IMR-90 (cell line): ENCODE measurements around the gene CFAP221. TPM values are rescaled to one million over a fixed set of nuclear protein-coding genes. Genes with fewer than 3 reads are reported as not detected.

ENCODE experiments used
- ATAC-seq: fragments of 200-7000 bp; cut with Tn5 transposase; 2 replicates; pipeline ENCODE4 v1.9.1; 2020; ENCODE audit warnings: low read depth, mild to moderate bottlenecking, moderate library complexity
- BruUV-seq: library from RNA; stranded (reverse); fragments of 400-500 nt; replicated peaks from 2 replicates; lab custom pipeline; 2021; lab: Mats Ljungman, UMichigan
- CTCF ChIA-PET: fragments of 300-600 bp; formaldehyde crosslinking; extraction: SDS; loops from one replicate; lab custom pipeline; 2021; ENCODE audit warnings: antibody characterized with exemption; lab: Yijun Ruan, JAX
- POLR2A ChIA-PET: fragments of 300-600 bp; sonication (Branson Sonifier 250); formaldehyde crosslinking; loops from one replicate; lab custom pipeline; 2022; ENCODE audit warnings: antibody characterized with exemption; ENCODE audit not compliant: unreplicated experiment; lab: Charles Lee
- DNase-seq: peaks from one replicate; pipeline ENCODE4 v3.0.0; 2013
- H2AFZ ChIP-seq: replicated peaks from 2 replicates; pipeline ENCODE3; 2013; ENCODE audit warnings: low read length, mild to moderate bottlenecking; ENCODE audit not compliant: poor library complexity
- H2AK5ac ChIP-seq: 2 replicates; pipeline ENCODE4 v1.6.1; 2013; ENCODE audit warnings: low read depth, low read length, inconsistent platforms
- H2AK9ac ChIP-seq: replicated peaks from 2 replicates; pipeline ENCODE3; 2013; ENCODE audit warnings: mild to moderate bottlenecking, low read depth, low read length, moderate library complexity; ENCODE audit not compliant: poor library complexity
- H2BK120ac ChIP-seq: 2 replicates; pipeline ENCODE4 v1.6.1; 2013; ENCODE audit warnings: low read depth, low read length, inconsistent platforms
- H2BK15ac ChIP-seq: 3 replicates; pipeline ENCODE4 v1.6.1; 2013; ENCODE audit warnings: low read depth, low read length, inconsistent platforms
- H2BK20ac ChIP-seq: 2 replicates; pipeline ENCODE4 v1.6.1; 2013; ENCODE audit warnings: low read depth, mild to moderate bottlenecking, inconsistent platforms, low read length, moderate library complexity
- H2BK5ac ChIP-seq: 2 replicates; pipeline ENCODE4 v1.6.1; 2013; ENCODE audit warnings: mild to moderate bottlenecking, low read depth, low read length, inconsistent platforms; ENCODE audit not compliant: poor library complexity, severe bottlenecking
- H3K14ac ChIP-seq: replicated peaks from 2 replicates; pipeline ENCODE4 v1.6.1; 2013; ENCODE audit warnings: low read depth, low read length, inconsistent platforms
- H3K18ac ChIP-seq: 2 replicates; pipeline ENCODE4 v1.6.1; 2013; ENCODE audit warnings: low read depth, low read length, control low read depth
- H3K23ac ChIP-seq: 2 replicates; pipeline ENCODE4 v1.6.1; 2013; ENCODE audit warnings: low read depth, low read length, inconsistent platforms
- H3K27ac ChIP-seq: 2 replicates; pipeline ENCODE4 v1.5.1; 2013; ENCODE audit warnings: mild to moderate bottlenecking, control low read depth, low read length; ENCODE audit not compliant: insufficient read depth
- H3K27me3 ChIP-seq: 2 replicates; pipeline ENCODE4 v1.6.1; 2013; ENCODE audit warnings: low read length; ENCODE audit not compliant: control insufficient read depth, insufficient read depth
- H3K36me3 ChIP-seq: 2 replicates; pipeline ENCODE4 v1.6.1; 2013; ENCODE audit warnings: low read length, mixed read lengths; ENCODE audit not compliant: control insufficient read depth, insufficient read depth
- H3K4ac ChIP-seq: 2 replicates; pipeline ENCODE4 v1.6.1; 2013; ENCODE audit warnings: low read depth, low read length, inconsistent platforms
- H3K4me1 ChIP-seq: 2 replicates; pipeline ENCODE4 v1.6.1; 2013; ENCODE audit warnings: low read length, mixed read lengths; ENCODE audit not compliant: control insufficient read depth, insufficient read depth
- H3K4me2 ChIP-seq: 2 replicates; pipeline ENCODE4 v1.6.1; 2013; ENCODE audit warnings: low read depth, mild to moderate bottlenecking, control low read depth, low read length, moderate library complexity
- H3K4me3 ChIP-seq: 2 replicates; pipeline ENCODE4 v1.5.1; 2013; ENCODE audit warnings: low read depth, mild to moderate bottlenecking, control low read depth, low read length, moderate library complexity; ENCODE audit not compliant: insufficient read depth
- H3K56ac ChIP-seq: 2 replicates; pipeline ENCODE4 v1.6.1; 2013; ENCODE audit warnings: low read length, inconsistent platforms; ENCODE audit not compliant: insufficient read depth; ENCODE audit errors: extremely low read depth
- H3K79me1 ChIP-seq, 2 experiments: 2 replicates each; pipeline ENCODE4 v1.6.1; 2013; ENCODE audit warnings: low read length in 2 of 2, inconsistent platforms in 1 of 2, low read depth in 1 of 2
- H3K9ac ChIP-seq: 2 replicates; pipeline ENCODE4 v1.6.1; 2013; ENCODE audit warnings: low read depth, low read length, control low read depth
- H3K9me1 ChIP-seq: 2 replicates; pipeline ENCODE4 v1.6.1; 2013; ENCODE audit warnings: low read length, inconsistent platforms; ENCODE audit not compliant: insufficient read depth
- H3K9me3 ChIP-seq: 2 replicates; pipeline ENCODE4 v1.6.1; 2013; ENCODE audit warnings: low read length; ENCODE audit not compliant: control insufficient read depth, insufficient read depth
- H4K20me1 ChIP-seq: 2 replicates; pipeline ENCODE4 v1.6.1; 2013; ENCODE audit warnings: low read length, inconsistent platforms; ENCODE audit not compliant: insufficient read depth
- H4K5ac ChIP-seq: 2 replicates; pipeline ENCODE4 v1.6.1; 2013; ENCODE audit warnings: mild to moderate bottlenecking, low read depth, low read length, control low read depth
- H4K8ac ChIP-seq, 2 experiments: 2 replicates each; pipeline ENCODE4 v1.6.1; 2013; ENCODE audit warnings: low read depth in 2 of 2, low read length in 2 of 2, control low read depth in 1 of 2, inconsistent platforms in 1 of 2
- H4K91ac ChIP-seq: 2 replicates; pipeline ENCODE4 v1.6.1; 2013; ENCODE audit warnings: low read depth, low read length, inconsistent platforms; ENCODE audit not compliant: insufficient read depth
- BHLHE40 ChIP-seq: fragments of 150-350 bp; IDR thresholded peaks from 2 replicates; pipeline ENCODE4 v1.6.1; 2016; ENCODE audit warnings: mild to moderate bottlenecking, low read depth, low read length
- CEBPB ChIP-seq: IDR thresholded peaks from 2 replicates; pipeline ENCODE4 v1.6.1; 2012; ENCODE audit warnings: low read depth, low read length, improper control_type of control experiment
- FOS ChIP-seq: fragments of 150-350 bp; IDR thresholded peaks from 2 replicates; pipeline ENCODE4 v1.6.1; 2016; ENCODE audit warnings: low read depth, low read length
- MAFK ChIP-seq: IDR thresholded peaks from 2 replicates; pipeline ENCODE4 v1.6.1; 2012; ENCODE audit warnings: low read depth, low read length, improper control_type of control experiment
- MAZ ChIP-seq: IDR thresholded peaks from 2 replicates; pipeline ENCODE4 v1.6.1; 2012; ENCODE audit warnings: low read depth, mild to moderate bottlenecking, low read length, improper control_type of control experiment, moderate library complexity, borderline replicate concordance
- MXI1 ChIP-seq: IDR thresholded peaks from 2 replicates; pipeline ENCODE4 v1.6.1; 2012; ENCODE audit warnings: low read depth, mild to moderate bottlenecking, low read length, moderate library complexity, borderline replicate concordance
- NFE2L2 ChIP-seq: fragments of 150-350 bp; IDR thresholded peaks from 2 replicates; pipeline ENCODE4 v1.6.1; 2016; ENCODE audit warnings: low read depth, mild to moderate bottlenecking, low read length
- POLR2A ChIP-seq: IDR thresholded peaks from 2 replicates; pipeline ENCODE4 v1.6.1; 2012; ENCODE audit warnings: mild to moderate bottlenecking, low read depth, low read length
- RAD21 ChIP-seq: IDR thresholded peaks from 2 replicates; pipeline ENCODE4 v1.6.1; 2012; ENCODE audit warnings: low read length, improper control_type of control experiment
- RCOR1 ChIP-seq: IDR thresholded peaks from 2 replicates; pipeline ENCODE4 v1.6.1; 2012; ENCODE audit warnings: mild to moderate bottlenecking, low read length, improper control_type of control experiment; ENCODE audit not compliant: insufficient replicate concordance
- RFX5 ChIP-seq: IDR thresholded peaks from 2 replicates; pipeline ENCODE4 v1.8.0; 2012; ENCODE audit warnings: low read depth, mild to moderate bottlenecking, low read length, moderate library complexity
- WGBS, 2 experiments: methylation state at CpG; one replicate each; pipeline versions ENCODE4 v1.1.5 to v1.1.7; 2013; ENCODE audit warnings: missing lambda C conversion rate in 2 of 2; ENCODE audit not compliant: insufficient read length in 1 of 2; ENCODE audit errors: extremely low coverage in 2 of 2; 5-methylcytosine and 5-hydroxymethylcytosine counted together
- dilution Hi-C: fragments of 300-500 bp; cut with HindIII; formaldehyde crosslinking; loops from one replicate; pipeline ENCODE4 v1.14.3; 2018; ENCODE audit warnings: low sequenced_read_pairs; ENCODE audit not compliant: unreplicated experiment
- in situ Hi-C: fragments of 300-500 bp; cut with MboI; formaldehyde crosslinking; loops from 3 replicates; pipeline ENCODE4 v1.14.3; 2019; ENCODE audit warnings: low sequenced_read_pairs, inconsistent platforms, mixed read lengths
- intact Hi-C: fragments of 100-400 bp; cut with micrococcal nuclease; formaldehyde crosslinking; loops from 2 replicates; pipeline ENCODE4 v1.10.0; 2022
- polyA plus RNA-seq, 3 experiments: library from polyadenylated mRNA; depleted of rRNA; stranded (reverse); fragments of >200 nt; gene quantifications; 2 replicates each; pipeline ENCODE4 v1.2.3, GENCODE V29; 2012; ENCODE audit warnings: low replicate concordance in 1 of 3
- total RNA-seq: library from RNA; depleted of rRNA; stranded (reverse); fragments of >200 nt; gene quantifications from 2 replicates; pipeline ENCODE4 v1.2.3, GENCODE V29; 2012
- TF ChIP-seq, protein P1 (sequence below): fragments of 150-350 bp; IDR thresholded peaks from 2 replicates; pipeline ENCODE4 v1.6.1; 2016; ENCODE audit warnings: low read depth, mild to moderate bottlenecking, low read length, moderate library complexity, borderline replicate concordance
- TF ChIP-seq, protein P2 (sequence below): conservative IDR thresholded peaks from 2 replicates; pipeline ENCODE4 v1.5.1; 2012; ENCODE audit warnings: mild to moderate bottlenecking, low read depth, low read length, improper control_type of control experiment
- TF ChIP-seq, protein P3 (sequence below): fragments of 150-350 bp; IDR thresholded peaks from 2 replicates; pipeline ENCODE4 v1.6.1; 2017; ENCODE audit warnings: mild to moderate bottlenecking, antibody characterized with exemption, low read length, low read depth

The CFAP221 gene
- total and polyA plus RNA-seq, 2 of the 4 experiments (the other 2 are of a cell fraction), result not detected

DNA sequence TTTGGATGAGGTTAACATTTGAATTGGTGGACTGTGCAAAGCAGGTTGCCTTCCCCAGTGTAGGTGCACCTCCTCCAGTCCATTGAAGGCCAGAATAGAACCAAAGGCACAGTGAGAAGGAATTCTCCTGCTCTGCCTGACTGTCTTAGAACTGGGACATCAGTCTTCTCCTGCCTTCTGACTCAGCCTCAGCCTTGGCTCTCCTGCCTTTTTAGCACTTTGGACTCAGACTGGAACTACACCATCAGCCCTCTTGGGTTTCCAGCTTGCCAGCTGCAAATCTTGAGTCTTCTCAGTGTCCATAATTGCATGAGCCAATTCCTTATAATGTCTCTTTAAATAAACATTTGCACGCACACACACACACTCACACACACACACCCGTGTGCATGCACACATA is 126.8 kb downstream of the CFAP221 start:
- WGBS, 2 experiments, result no CpG with 5 or more reads among the region's 2 CpGs
- no peaks in the 10 kb centered on the region for H3K9me3 ChIP-seq
- H2AK5ac ChIP-seq, result no peak overlapping the region
- H3K27me3 ChIP-seq, result peaks cover 33% of the 10 kb centered on the region
- H3K4me3 ChIP-seq, result no peak overlapping the region
- H3K79me1 ChIP-seq, result no peaks in the 10 kb centered on the region
- H3K4ac ChIP-seq, result no peak overlapping the region
- no peak overlapping the region for H4K91ac ChIP-seq
- no peak overlapping the region for H2AFZ ChIP-seq
- no peak overlapping the region for H3K14ac ChIP-seq
- H2BK120ac ChIP-seq, result no peak overlapping the region
- no peak overlapping the region for H3K56ac ChIP-seq
- H4K8ac ChIP-seq, result no peak overlapping the region
- POLR2A ChIA-PET, result no interaction called here
- TF ChIP-seq RAD21 (no peak), FOS (no peak), BHLHE40 (no peak), POLR2A (no peak), CEBPB (no peak), RFX5 (no peak), MXI1 (no peak), NFE2L2 (no peak), MAFK (no peak), RCOR1 (no peak), MAZ (no peak)
- TF ChIP-seq, protein P1, sequence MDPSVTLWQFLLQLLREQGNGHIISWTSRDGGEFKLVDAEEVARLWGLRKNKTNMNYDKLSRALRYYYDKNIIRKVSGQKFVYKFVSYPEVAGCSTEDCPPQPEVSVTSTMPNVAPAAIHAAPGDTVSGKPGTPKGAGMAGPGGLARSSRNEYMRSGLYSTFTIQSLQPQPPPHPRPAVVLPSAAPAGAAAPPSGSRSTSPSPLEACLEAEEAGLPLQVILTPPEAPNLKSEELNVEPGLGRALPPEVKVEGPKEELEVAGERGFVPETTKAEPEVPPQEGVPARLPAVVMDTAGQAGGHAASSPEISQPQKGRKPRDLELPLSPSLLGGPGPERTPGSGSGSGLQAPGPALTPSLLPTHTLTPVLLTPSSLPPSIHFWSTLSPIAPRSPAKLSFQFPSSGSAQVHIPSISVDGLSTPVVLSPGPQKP, result no peak
- TF ChIP-seq, protein P2, sequence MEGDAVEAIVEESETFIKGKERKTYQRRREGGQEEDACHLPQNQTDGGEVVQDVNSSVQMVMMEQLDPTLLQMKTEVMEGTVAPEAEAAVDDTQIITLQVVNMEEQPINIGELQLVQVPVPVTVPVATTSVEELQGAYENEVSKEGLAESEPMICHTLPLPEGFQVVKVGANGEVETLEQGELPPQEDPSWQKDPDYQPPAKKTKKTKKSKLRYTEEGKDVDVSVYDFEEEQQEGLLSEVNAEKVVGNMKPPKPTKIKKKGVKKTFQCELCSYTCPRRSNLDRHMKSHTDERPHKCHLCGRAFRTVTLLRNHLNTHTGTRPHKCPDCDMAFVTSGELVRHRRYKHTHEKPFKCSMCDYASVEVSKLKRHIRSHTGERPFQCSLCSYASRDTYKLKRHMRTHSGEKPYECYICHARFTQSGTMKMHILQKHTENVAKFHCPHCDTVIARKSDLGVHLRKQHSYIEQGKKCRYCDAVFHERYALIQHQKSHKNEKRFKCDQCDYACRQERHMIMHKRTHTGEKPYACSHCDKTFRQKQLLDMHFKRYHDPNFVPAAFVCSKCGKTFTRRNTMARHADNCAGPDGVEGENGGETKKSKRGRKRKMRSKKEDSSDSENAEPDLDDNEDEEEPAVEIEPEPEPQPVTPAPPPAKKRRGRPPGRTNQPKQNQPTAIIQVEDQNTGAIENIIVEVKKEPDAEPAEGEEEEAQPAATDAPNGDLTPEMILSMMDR, result no peak
- TF ChIP-seq, protein P3, sequence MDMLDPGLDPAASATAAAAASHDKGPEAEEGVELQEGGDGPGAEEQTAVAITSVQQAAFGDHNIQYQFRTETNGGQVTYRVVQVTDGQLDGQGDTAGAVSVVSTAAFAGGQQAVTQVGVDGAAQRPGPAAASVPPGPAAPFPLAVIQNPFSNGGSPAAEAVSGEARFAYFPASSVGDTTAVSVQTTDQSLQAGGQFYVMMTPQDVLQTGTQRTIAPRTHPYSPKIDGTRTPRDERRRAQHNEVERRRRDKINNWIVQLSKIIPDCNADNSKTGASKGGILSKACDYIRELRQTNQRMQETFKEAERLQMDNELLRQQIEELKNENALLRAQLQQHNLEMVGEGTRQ, result no peak
- H2BK5ac ChIP-seq, result no peak overlapping the region
- H4K20me1 ChIP-seq, result no peaks in the 10 kb centered on the region
- no peaks in the 10 kb centered on the region for H3K4me1 ChIP-seq
- BruUV-seq, result no TSS peak
- ATAC-seq (no peak; the same call in 1 of the 2 replicates), DNase-seq (no peak)
- H4K5ac ChIP-seq, result no peak overlapping the region
- no peak overlapping the region for H2AK9ac ChIP-seq
- in situ Hi-C loops (no loop called here), dilution Hi-C loops (no loop called here), intact Hi-C loops (no loop called here)
- no peak overlapping the region for H2BK15ac ChIP-seq
- H3K27ac ChIP-seq, result no peak overlapping the region
- no peaks in the 10 kb centered on the region for H3K9me1 ChIP-seq
- H3K9ac ChIP-seq, result no peak overlapping the region
- CTCF ChIA-PET, result no interaction called here
- no peak overlapping the region for H2BK20ac ChIP-seq
- H3K4me2 ChIP-seq, result no peak overlapping the region
- no peak overlapping the region for H3K18ac ChIP-seq
- H3K36me3 ChIP-seq, result no peaks in the 10 kb centered on the region
- H3K23ac ChIP-seq, result no peak overlapping the region; the same call in 1 of the 2 replicates
